NOMO-1 (cell line): Measurements from ENCODE around the gene STOML2.

Experiments used
- DNase-seq, 2 experiments: peaks; one replicate each; lab custom pipeline; 2025; ENCODE audit not compliant: unreplicated experiment in 2 of 2; lab: John Stamatoyannopoulos, UW

The STOML2 gene

GRCh38 chr9:35072461-35073278 is 30.3 kb downstream of the STOML2 start, which contains the start of gene VCP:
Gene VCP, minus strand, starts transcription at chr9:35072625. Its CDS starts 272 bp downstream, at chr9:35072353.
- peak; percentile 100 for DNase-seq

- DNase-seq = peak; percentile 84 to 92
Measured at GRCh38 chr9:35071814-35072460, 31.0 kb downstream of the STOML2 start.

GRCh38 chr9:35070823-35071813 is 31.8 kb downstream of the STOML2 start:
- peak in 1 of 2 experiments; percentile 21 for DNase-seq

- no peak for DNase-seq
Measured at GRCh38 chr9:35069020-35069419, 33.9 kb downstream of the STOML2 start.

GRCh38 chr9:35067056-35067455 is 35.9 kb downstream of the STOML2 start:
- DNase-seq = no peak

- no peak for DNase-seq
Measured at GRCh38 chr9:35060548-35061207, 42.3 kb downstream of the STOML2 start.

GRCh38 chr9:35059438-35059837 is 43.5 kb downstream of the STOML2 start:
- no peak for DNase-seq

- DNase-seq = no peak
Measured at GRCh38 chr9:35057271-35057620, 45.7 kb downstream of the STOML2 start.

- DNase-seq = no peak
Measured at GRCh38 chr9:35056571-35057270, 46.2 kb downstream of the STOML2 start.

- no peak for DNase-seq
Measured at GRCh38 chr9:35054871-35055644, 47.9 kb downstream of the STOML2 start.

- no peak for DNase-seq
Measured at GRCh38 chr9:35054185-35054835, 48.6 kb downstream of the STOML2 start.

GRCh38 chr9:35051069-35051967 is 51.6 kb downstream of the STOML2 start:
- DNase-seq = peak in 1 of 2 experiments; percentile 16
